ENCODE results near the gene SLC12A1.

Gene SLC12A1

DNA sequence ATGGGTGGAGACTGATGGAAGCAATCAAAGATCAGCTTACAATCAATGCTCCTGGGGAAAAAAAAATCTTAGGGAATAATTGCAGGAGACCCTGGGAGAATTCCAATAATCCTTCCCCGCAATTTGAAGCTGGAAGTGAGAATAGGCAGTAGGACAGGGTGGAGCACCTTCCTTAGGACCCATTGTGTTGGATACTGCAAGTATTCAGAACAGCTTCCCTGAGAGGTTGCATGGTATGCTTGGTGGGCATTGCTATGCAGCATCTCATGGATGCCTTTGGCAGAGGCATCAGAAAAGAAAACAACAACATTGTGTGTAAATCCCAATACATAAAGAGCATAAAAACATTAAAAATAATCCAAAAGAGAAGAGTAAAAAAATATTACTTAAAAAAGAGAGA is 100.5 kb downstream of the SLC12A1 start:
- no peaks in the 10 kb centered on the region for H3K9me3 ChIP-seq (replicated peaks; ENCODE audit: insufficient read depth, low read length)
- no peak overlapping the region for H3K4me2 ChIP-seq (ENCODE audit: low read depth, low read length)
- no peaks in the 10 kb centered on the region for H3K27me3 ChIP-seq (replicated peaks; ENCODE audit: insufficient read depth, low read length)
- H3K4me3 ChIP-seq (ENCODE audit: low read length): no peak overlapping the region
- H2AFZ ChIP-seq (ENCODE audit: low read length): no peak overlapping the region
- H3K4me1 ChIP-seq (ENCODE audit: low read length): no peaks in the 10 kb centered on the region
- H4K20me1 ChIP-seq (ENCODE audit: insufficient read depth, low read length): no peaks in the 10 kb centered on the region
- no peak overlapping the region for H3K27ac ChIP-seq (ENCODE audit: low read length)
- no peak for DNase-seq
- H3K36me3 ChIP-seq (replicated peaks; ENCODE audit: insufficient read depth, low read length): no peaks in the 10 kb centered on the region
- H3F3A ChIP-seq (ENCODE audit: insufficient read depth, low read length): no peaks in the 10 kb centered on the region
- no peaks in the 10 kb centered on the region for H3K9me2 ChIP-seq (replicated peaks; ENCODE audit: insufficient read depth, low read length)
- H3K9ac ChIP-seq (ENCODE audit: low read length): no peak overlapping the region
- TF ChIP-seq EZH2 (optimal IDR thresholded peaks at IDR 0.05; ENCODE audit: low read depth, low read length) (no peak), EZH2phosphoT487 (IDR thresholded peaks at IDR 0.05; ENCODE audit: low read length) (no peak)
- TF ChIP-seq, protein P1, sequence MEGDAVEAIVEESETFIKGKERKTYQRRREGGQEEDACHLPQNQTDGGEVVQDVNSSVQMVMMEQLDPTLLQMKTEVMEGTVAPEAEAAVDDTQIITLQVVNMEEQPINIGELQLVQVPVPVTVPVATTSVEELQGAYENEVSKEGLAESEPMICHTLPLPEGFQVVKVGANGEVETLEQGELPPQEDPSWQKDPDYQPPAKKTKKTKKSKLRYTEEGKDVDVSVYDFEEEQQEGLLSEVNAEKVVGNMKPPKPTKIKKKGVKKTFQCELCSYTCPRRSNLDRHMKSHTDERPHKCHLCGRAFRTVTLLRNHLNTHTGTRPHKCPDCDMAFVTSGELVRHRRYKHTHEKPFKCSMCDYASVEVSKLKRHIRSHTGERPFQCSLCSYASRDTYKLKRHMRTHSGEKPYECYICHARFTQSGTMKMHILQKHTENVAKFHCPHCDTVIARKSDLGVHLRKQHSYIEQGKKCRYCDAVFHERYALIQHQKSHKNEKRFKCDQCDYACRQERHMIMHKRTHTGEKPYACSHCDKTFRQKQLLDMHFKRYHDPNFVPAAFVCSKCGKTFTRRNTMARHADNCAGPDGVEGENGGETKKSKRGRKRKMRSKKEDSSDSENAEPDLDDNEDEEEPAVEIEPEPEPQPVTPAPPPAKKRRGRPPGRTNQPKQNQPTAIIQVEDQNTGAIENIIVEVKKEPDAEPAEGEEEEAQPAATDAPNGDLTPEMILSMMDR (IDR thresholded peaks at IDR 0.05; ENCODE audit: low read length): no peak
- H3K79me2 ChIP-seq (ENCODE audit: low read length): no peaks in the 10 kb centered on the region

DNA sequence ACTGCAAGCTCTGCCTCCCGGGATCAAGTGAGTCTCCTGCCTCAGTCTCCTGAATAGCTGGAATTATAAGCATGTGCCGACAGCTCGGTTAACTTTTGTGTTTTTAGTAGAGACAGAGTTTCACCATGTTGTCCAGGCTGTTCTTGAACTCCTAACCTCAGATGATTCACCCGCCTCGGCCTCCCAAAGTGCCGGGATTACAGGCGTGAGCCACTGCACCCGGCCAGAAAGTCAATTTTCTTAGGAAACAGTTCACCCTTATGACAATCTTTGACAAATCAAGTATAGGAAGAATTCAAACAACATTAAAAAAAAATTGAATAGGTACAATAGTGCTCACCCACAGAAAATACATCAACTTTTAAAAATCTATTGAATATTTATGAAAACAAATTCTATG is 101.5 kb downstream of the SLC12A1 start:
- H3K36me3 ChIP-seq (replicated peaks; ENCODE audit: insufficient read depth, low read length): no peaks in the 10 kb centered on the region
- no peak for DNase-seq
- no peaks in the 10 kb centered on the region for H3F3A ChIP-seq (ENCODE audit: insufficient read depth, low read length)
- H3K9ac ChIP-seq (ENCODE audit: low read length): no peak overlapping the region
- no peak overlapping the region for H3K4me3 ChIP-seq (ENCODE audit: low read length)
- no peaks in the 10 kb centered on the region for H3K4me1 ChIP-seq (ENCODE audit: low read length)
- no peaks in the 10 kb centered on the region for H3K9me3 ChIP-seq (replicated peaks; ENCODE audit: insufficient read depth, low read length)
- H2AFZ ChIP-seq (ENCODE audit: low read length): no peak overlapping the region
- H3K79me2 ChIP-seq (ENCODE audit: low read length): no peaks in the 10 kb centered on the region
- no peaks in the 10 kb centered on the region for H3K9me2 ChIP-seq (replicated peaks; ENCODE audit: insufficient read depth, low read length)
- H3K27ac ChIP-seq (ENCODE audit: low read length): no peak overlapping the region
- H3K27me3 ChIP-seq (replicated peaks; ENCODE audit: insufficient read depth, low read length): no peaks in the 10 kb centered on the region
- H3K4me2 ChIP-seq (ENCODE audit: low read depth, low read length): no peak overlapping the region
- TF ChIP-seq, protein P1 (IDR thresholded peaks at IDR 0.05; ENCODE audit: low read length): no peak
- TF ChIP-seq EZH2 (optimal IDR thresholded peaks at IDR 0.05; ENCODE audit: low read depth, low read length): no peak
- no peak for TF ChIP-seq EZH2phosphoT487 (IDR thresholded peaks at IDR 0.05; ENCODE audit: low read length)
- H4K20me1 ChIP-seq (ENCODE audit: insufficient read depth, low read length): no peaks in the 10 kb centered on the region

DNA sequence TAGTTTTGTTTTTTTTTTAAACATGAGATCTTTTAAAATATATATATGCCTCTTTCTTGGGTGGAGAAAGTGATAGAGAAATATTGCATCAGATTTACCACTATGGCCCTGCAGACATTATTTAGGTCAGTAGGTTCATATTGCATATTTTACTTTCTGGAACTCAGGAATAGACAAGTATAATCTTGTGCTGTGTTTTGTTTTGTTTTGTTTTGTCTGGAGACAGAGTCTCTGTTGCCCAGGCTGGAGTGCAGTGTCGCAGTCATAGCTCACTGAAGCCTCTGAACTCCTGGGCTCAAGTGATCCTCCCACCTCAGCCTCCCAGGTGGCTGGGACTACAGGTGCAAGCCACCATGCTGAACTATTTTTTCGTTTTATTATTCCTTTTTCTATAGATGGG is 103.6 kb downstream of the SLC12A1 start:
- H3K9me3 ChIP-seq (replicated peaks; ENCODE audit: insufficient read depth, low read length): no peaks in the 10 kb centered on the region
- no peaks in the 10 kb centered on the region for H3K9me2 ChIP-seq (replicated peaks; ENCODE audit: insufficient read depth, low read length)
- H3K4me2 ChIP-seq (ENCODE audit: low read depth, low read length): no peak overlapping the region
- no peaks in the 10 kb centered on the region for H4K20me1 ChIP-seq (ENCODE audit: insufficient read depth, low read length)
- TF ChIP-seq, protein P1 (IDR thresholded peaks at IDR 0.05; ENCODE audit: low read length): no peak
- no peak for TF ChIP-seq EZH2 (optimal IDR thresholded peaks at IDR 0.05; ENCODE audit: low read depth, low read length)
- no peak for TF ChIP-seq EZH2phosphoT487 (IDR thresholded peaks at IDR 0.05; ENCODE audit: low read length)
- no peaks in the 10 kb centered on the region for H3K27me3 ChIP-seq (replicated peaks; ENCODE audit: insufficient read depth, low read length)
- H3K36me3 ChIP-seq (replicated peaks; ENCODE audit: insufficient read depth, low read length): no peaks in the 10 kb centered on the region
- no peaks in the 10 kb centered on the region for H3K4me1 ChIP-seq (ENCODE audit: low read length)
- H3K9ac ChIP-seq (ENCODE audit: low read length): no peak overlapping the region
- H3F3A ChIP-seq (ENCODE audit: insufficient read depth, low read length): no peaks in the 10 kb centered on the region
- no peak for DNase-seq
- H3K4me3 ChIP-seq (ENCODE audit: low read length): no peak overlapping the region
- H3K27ac ChIP-seq (ENCODE audit: low read length): no peak overlapping the region
- no peaks in the 10 kb centered on the region for H3K79me2 ChIP-seq (ENCODE audit: low read length)
- no peak overlapping the region for H2AFZ ChIP-seq (ENCODE audit: low read length)

Data from MM.1S (cell line).